Fibroblast of villous mesenchyme (primary cell): ENCODE results near the gene UQCC2. TPM values are rescaled to one million over a fixed set of nuclear protein-coding genes. Genes with fewer than 3 reads are reported as not detected.
A peak's percentile ranks its signal among the peaks of the same experiment; 100 is the strongest.

Experiments used
- DNase-seq: peaks from one replicate; pipeline ENCODE4 v3.0.0-alpha.2; 2010; ENCODE audit warnings: low read depth
- H3K4me3 ChIP-seq: 2 replicates; pipeline ENCODE4 v1.5.1; 2011; ENCODE audit warnings: low read depth, mild to moderate bottlenecking, low read length
- total RNA-seq: library from RNA; depleted of rRNA; stranded (reverse); fragments of >200 nt; gene quantifications from 2 replicates; pipeline ENCODE4 v1.2.3, GENCODE V29; 2012
- TF ChIP-seq, protein P1 (sequence below): IDR thresholded peaks from 2 replicates; pipeline ENCODE4 v1.5.1; 2012; ENCODE audit warnings: low read depth, mild to moderate bottlenecking, low read length; ENCODE audit not compliant: insufficient read depth

The UQCC2 gene
- total RNA-seq, 1 donor = 24.6 TPM

DNA sequence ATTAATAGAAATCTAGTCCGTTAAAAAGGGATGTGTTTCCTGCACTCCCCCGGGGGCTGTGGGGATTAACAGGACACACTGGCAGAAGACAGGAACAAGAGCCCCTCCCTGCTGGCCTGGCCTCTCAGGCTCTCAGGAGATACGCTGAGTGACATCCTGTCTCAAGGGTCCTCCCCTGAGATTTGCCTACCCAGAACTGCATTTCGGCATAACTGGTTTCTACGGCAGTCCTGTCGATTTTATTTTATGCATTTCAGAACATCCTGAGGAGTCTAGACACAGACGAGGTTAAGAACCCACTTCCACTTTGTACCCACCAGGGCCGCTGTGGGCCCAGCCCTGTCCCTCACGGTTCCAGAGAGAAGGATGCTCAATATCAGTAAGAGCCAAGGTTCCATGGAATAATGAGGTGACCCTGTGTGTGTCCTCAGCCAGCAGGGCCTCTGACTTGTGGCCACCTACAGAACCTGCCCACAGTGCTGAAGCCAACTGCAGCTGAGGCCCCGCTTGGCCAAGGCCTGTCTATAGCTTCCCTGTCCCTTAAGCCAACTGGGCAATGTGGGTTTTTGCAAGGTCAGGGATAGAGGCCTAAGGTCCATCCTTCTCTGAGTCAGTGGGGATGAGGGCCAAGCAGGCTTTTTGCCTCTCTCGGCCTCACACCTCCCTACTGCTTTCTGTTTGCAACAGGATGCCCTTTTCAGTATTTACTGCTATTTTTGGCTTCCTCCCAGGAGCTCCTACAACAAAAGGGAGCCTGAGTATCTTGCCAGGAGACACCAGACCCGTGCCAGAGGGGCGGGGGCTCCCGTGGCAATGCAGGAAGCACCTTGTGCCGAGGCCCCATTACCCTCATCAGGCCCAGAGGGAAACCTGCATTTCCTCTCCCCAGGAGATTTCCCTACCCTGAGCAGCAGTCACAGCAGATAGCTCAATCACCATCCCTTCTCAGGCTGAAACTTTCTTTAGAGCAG lies 14.7 kb downstream of the UQCC2 start:
- TF ChIP-seq, protein P1, sequence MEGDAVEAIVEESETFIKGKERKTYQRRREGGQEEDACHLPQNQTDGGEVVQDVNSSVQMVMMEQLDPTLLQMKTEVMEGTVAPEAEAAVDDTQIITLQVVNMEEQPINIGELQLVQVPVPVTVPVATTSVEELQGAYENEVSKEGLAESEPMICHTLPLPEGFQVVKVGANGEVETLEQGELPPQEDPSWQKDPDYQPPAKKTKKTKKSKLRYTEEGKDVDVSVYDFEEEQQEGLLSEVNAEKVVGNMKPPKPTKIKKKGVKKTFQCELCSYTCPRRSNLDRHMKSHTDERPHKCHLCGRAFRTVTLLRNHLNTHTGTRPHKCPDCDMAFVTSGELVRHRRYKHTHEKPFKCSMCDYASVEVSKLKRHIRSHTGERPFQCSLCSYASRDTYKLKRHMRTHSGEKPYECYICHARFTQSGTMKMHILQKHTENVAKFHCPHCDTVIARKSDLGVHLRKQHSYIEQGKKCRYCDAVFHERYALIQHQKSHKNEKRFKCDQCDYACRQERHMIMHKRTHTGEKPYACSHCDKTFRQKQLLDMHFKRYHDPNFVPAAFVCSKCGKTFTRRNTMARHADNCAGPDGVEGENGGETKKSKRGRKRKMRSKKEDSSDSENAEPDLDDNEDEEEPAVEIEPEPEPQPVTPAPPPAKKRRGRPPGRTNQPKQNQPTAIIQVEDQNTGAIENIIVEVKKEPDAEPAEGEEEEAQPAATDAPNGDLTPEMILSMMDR = no peak
- peak; percentile 44 for DNase-seq

DNA sequence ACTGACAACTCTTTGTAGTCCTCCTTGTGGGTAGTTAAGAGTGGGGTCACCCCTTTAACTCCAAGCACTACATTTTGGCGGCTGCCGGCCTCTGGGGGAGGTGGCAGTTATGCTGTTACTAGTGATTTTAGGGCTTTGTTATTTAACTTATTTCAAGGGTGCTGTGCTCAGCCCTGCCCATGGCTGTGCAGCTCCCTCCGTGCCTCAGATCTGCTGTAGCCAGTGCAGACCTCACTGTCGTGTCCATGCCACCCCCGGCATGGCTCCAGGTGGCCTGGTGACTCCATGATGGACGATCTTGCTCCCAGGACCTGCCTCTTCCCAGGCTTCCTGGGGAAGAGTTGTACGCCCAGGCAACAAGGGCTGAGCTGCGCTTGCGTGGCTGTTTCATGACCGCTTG lies 15.4 kb downstream of the UQCC2 start:
- no peak for DNase-seq
- no peak overlapping the region for H3K4me3 ChIP-seq
- TF ChIP-seq, protein P1 = no peak

More for the DNA sequence above, 14.7 kb downstream of the UQCC2 start:
- H3K4me3 ChIP-seq = no peak overlapping the region

DNA sequence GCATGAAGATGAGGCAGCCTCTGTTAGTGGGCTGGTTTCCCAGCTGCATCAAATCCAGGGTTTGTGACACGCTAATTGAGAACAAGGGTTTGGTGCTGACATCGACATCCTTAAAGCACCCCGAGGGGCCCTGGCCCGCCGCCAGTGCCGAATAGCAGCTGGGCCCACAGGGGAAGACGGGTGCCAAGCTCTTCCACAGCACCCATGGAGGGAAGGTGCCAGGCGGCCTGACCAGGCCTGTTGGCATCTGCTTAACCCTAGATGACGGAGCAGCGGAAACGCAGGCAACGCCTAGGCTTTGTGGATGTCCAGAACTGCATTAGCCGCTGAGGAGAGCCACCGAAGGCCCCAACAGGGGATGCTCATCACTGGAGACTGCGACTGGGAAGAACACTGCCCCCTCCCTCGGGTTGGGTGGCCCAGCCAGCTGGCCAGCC lies 16.0 kb downstream of the UQCC2 start:
- no peak overlapping the region for H3K4me3 ChIP-seq
- DNase-seq = no peak
- TF ChIP-seq, protein P1 = no peak

DNA sequence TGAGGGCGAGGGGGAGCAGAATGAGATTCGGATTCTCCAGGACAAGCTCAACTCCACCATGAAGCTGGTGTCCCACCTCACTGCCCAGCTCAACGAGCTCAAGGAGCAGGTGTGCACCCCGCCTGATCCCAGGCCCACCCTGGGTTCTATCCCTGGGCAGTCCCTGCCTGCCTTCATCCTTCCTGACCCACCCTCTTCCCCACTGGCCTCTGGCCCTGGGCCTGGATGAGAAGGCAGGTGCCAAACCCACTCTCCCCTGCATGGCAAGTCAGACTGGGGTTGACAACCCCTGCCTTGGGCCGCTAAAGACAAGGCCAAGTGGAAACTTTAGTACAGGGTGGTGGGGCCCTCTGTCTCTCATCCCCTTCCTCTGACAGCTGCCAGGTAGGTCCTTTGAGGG lies 16.5 kb downstream of the UQCC2 start:
- TF ChIP-seq, protein P1 = no peak
- H3K4me3 ChIP-seq = no peak overlapping the region
- DNase-seq = no peak

DNA sequence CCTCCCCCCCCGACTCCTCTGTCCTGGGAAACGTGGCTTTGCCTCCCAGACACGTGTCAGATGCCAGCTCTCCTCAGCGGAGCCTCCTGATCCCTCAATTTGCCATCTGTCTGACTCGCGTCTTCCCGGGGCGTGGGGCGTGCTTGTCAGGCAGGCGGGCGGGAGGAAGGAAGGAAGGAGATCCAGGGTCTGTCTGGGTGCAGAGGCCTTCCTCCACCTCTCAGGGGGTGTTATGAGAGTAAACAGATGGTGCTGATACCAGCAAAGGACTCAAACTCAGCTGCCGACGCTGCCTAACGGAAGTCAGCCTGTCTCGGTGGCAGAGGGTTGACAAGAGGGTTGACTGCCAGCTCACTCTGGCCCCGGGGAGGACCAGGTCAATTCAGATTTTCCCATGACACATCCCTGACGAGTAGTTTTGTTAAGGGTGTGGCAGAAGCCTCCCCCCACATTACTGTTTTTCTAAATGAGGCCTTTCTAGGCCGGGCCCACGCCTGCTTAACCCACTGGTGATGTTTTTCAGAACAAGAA lies 17.0 kb downstream of the UQCC2 start:
- DNase-seq = peak; percentile 64
- TF ChIP-seq, protein P1 = no peak
- no peak overlapping the region for H3K4me3 ChIP-seq

DNA sequence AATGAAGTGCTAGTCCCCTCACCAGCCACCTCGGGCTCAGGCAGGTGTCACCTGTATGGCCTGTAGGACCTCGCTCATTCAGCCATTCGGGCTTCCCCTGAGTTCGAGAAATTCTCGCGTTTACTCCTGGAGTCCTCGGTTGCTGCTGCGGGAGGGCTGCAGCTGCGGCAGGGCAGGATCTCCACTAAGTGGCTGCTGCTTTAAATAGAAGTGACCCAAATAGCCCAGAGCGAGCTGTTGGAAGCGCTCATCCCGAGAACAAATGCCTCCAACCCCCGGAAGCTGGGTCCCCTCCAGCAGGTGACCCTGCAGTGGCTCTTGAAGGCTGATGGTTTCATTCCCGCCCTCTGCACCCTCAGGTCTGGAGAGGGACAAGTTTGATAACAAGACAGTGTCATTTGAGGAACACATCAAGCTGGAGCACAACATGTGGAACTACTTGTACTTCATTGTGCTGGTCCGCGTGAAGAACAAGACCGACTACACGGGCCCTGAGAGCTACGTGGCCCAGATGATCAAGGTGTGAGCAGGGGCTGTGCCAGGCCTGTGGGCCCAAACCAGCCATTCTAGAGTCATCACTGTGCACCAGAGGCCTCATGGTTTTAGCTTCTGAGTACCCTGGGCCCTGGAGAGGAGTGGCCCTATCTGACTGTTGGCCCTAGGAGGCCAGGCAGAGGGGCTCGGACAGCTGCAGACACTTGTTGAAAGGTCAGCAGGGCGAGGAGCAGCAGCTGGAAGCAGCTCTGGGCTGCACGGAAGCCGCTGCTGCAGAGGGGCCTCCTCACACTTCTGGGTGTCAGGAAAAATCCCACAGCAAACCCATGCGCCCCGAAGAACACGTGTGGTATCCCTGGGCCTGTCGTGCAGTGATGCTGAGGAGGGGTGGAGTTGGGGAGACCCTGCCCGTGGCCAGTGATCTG lies 18.1 kb downstream of the UQCC2 start:
- peak; percentile 18 for DNase-seq
- no peak overlapping the region for H3K4me3 ChIP-seq
- TF ChIP-seq, protein P1 = no peak
